Adipocyte (in vitro differentiated cells): ENCODE measurements around the gene ENG.
"Not testable (repeated sequence)": the region's sequence is repeated elsewhere in the genome, so short reads cannot be mapped to it uniquely, and the experiment has no call there.

Source experiments
- DNase-seq: peaks from one replicate; pipeline ENCODE4 v3.0.0-alpha.2; 2015; ENCODE audit warnings: low read depth
- H3K27me3 ChIP-seq: replicated peaks from 2 replicates; pipeline ENCODE4 v1.7.0; 2013; ENCODE audit warnings: mild to moderate bottlenecking, low read length, moderate library complexity; ENCODE audit not compliant: control insufficient read depth, insufficient read depth
- H3K36me3 ChIP-seq: 2 replicates; pipeline ENCODE4 v1.7.0; 2013; ENCODE audit warnings: low read length, mild to moderate bottlenecking, moderate library complexity; ENCODE audit not compliant: control insufficient read depth, insufficient read depth, severe bottlenecking
- H3K4me1 ChIP-seq: 2 replicates; pipeline ENCODE4 v1.7.0; 2013; ENCODE audit warnings: mild to moderate bottlenecking, low read length, moderate library complexity; ENCODE audit not compliant: control insufficient read depth, insufficient read depth
- H3K4me3 ChIP-seq: 2 replicates; pipeline ENCODE4 v1.7.0; 2013; ENCODE audit warnings: mild to moderate bottlenecking, low read length, moderate library complexity
- H3K9ac ChIP-seq: 2 replicates; pipeline ENCODE4 v1.7.0; 2013; ENCODE audit warnings: mild to moderate bottlenecking, low read length, moderate library complexity
- H3K9me3 ChIP-seq: 2 replicates; pipeline ENCODE4 v1.7.0; 2013; ENCODE audit warnings: mild to moderate bottlenecking, low read length, moderate library complexity; ENCODE audit not compliant: control insufficient read depth

Gene ENG

GRCh38 chr9:127791085-127791484 is 63.4 kb downstream of the ENG start:
- Histone ChIP-seq H3K36me3 (peaks cover 65% of the 10 kb centered on the region), H3K4me1 (peaks cover 52% of the 10 kb centered on the region), H3K9me3 (no peaks in the 10 kb centered on the region), H3K9ac (no peak overlapping the region), H3K4me3 (no peak overlapping the region), H3K27me3 (no peaks in the 10 kb centered on the region)
- no peak for DNase-seq

GRCh38 chr9:127790094-127790855 is 64.2 kb downstream of the ENG start:
- H3K9ac ChIP-seq = peak overlapping the region; percentile 41
- H3K36me3 ChIP-seq = peaks cover 65% of the 10 kb centered on the region
- H3K9me3 ChIP-seq = no peaks in the 10 kb centered on the region
- peaks cover 48% of the 10 kb centered on the region for H3K4me1 ChIP-seq
- H3K4me3 ChIP-seq = no peak overlapping the region
- DNase-seq = no peak
- H3K27me3 ChIP-seq = no peaks in the 10 kb centered on the region

- Histone ChIP-seq H3K4me1 (peaks cover 48% of the 10 kb centered on the region), H3K36me3 (peaks cover 65% of the 10 kb centered on the region), H3K9me3 (no peaks in the 10 kb centered on the region), H3K4me3 (no peak overlapping the region), H3K9ac (no peak overlapping the region), H3K27me3 (no peaks in the 10 kb centered on the region)
- no peak for DNase-seq
Observed at GRCh38 chr9:127789179-127789578, 65.3 kb downstream of the ENG start.

- Histone ChIP-seq H3K9me3 (no peaks in the 10 kb centered on the region), H3K4me1 (peaks cover 43% of the 10 kb centered on the region), H3K27me3 (no peaks in the 10 kb centered on the region), H3K36me3 (peaks cover 65% of the 10 kb centered on the region), H3K4me3 (no peak overlapping the region), H3K9ac (peak overlapping the region; percentile 99)
- DNase-seq = no peak
Observed at GRCh38 chr9:127788337-127789011, 66.0 kb downstream of the ENG start.

- peak overlapping the region; percentile 99 for H3K9ac ChIP-seq
- no peaks in the 10 kb centered on the region for H3K9me3 ChIP-seq
- DNase-seq = peak; percentile 60
- peak overlapping the region; percentile 91 for H3K4me3 ChIP-seq
- peaks cover 49% of the 10 kb centered on the region for H3K36me3 ChIP-seq
- H3K4me1 ChIP-seq = peaks cover 29% of the 10 kb centered on the region
- H3K27me3 ChIP-seq = no peaks in the 10 kb centered on the region
Observed at GRCh38 chr9:127786773-127787104, 67.7 kb downstream of the ENG start.

GRCh38 chr9:127785933-127786772 is 68.3 kb downstream of the ENG start, which contains the start of gene CDK9:
TSS of gene CDK9 (plus strand) at chr9:127786034. CDS start at chr9:127786149, 115 bp downstream.
- Histone ChIP-seq H3K4me3 (peak within 1 kb of the TSS; percentile 91), H3K27me3 (no peaks in the 10 kb centered on the region), H3K36me3 (peaks cover 43% of the 10 kb centered on the region), H3K4me1 (peaks cover 27% of the 10 kb centered on the region), H3K9me3 (no peaks in the 10 kb centered on the region), H3K9ac (peak within 1 kb of the TSS; percentile 99)
- DNase-seq = peak; percentile 96

- H3K9ac ChIP-seq = peak overlapping the region; percentile 99
- peak; percentile 93 for DNase-seq
- peak overlapping the region; percentile 91 for H3K4me3 ChIP-seq
Observed at GRCh38 chr9:127785023-127785932, 69.2 kb downstream of the ENG start.

GRCh38 chr9:127783111-127784008 is 71.1 kb downstream of the ENG start:
- no peak overlapping the region for H3K9ac ChIP-seq
- DNase-seq = no peak

More at GRCh38 chr9:127785023-127785932, 69.2 kb downstream of the ENG start:
- H3K36me3 ChIP-seq = peaks cover 34% of the 10 kb centered on the region
- no peaks in the 10 kb centered on the region for H3K27me3 ChIP-seq
- H3K4me1 ChIP-seq = peaks cover 31% of the 10 kb centered on the region
- H3K9me3 ChIP-seq = no peaks in the 10 kb centered on the region

GRCh38 chr9:127781806-127782205 is 72.7 kb downstream of the ENG start:
- no peaks in the 10 kb centered on the region for H3K36me3 ChIP-seq
- DNase-seq = no peak
- peaks cover 24% of the 10 kb centered on the region for H3K4me1 ChIP-seq
- H3K9ac ChIP-seq = no peak overlapping the region
- H3K27me3 ChIP-seq = no peaks in the 10 kb centered on the region
- H3K4me3 ChIP-seq = no peak overlapping the region
- H3K9me3 ChIP-seq = no peaks in the 10 kb centered on the region

More at GRCh38 chr9:127783111-127784008, 71.1 kb downstream of the ENG start:
- H3K4me3 ChIP-seq = no peak overlapping the region
- no peaks in the 10 kb centered on the region for H3K9me3 ChIP-seq
- no peaks in the 10 kb centered on the region for H3K27me3 ChIP-seq
- peaks cover 35% of the 10 kb centered on the region for H3K4me1 ChIP-seq
- H3K36me3 ChIP-seq = peaks cover 15% of the 10 kb centered on the region

GRCh38 chr9:127780909-127781308 is 73.5 kb downstream of the ENG start:
- not testable (repeated sequence) for H3K27me3 ChIP-seq, H3K4me3 ChIP-seq, DNase-seq, H3K36me3 ChIP-seq, H3K9me3 ChIP-seq
- peak overlapping the region; percentile 53 for H3K9ac ChIP-seq
- H3K4me1 ChIP-seq = peaks cover 24% of the 10 kb centered on the region
